AG04450 (cell line): Measurements from ENCODE around the gene FAM3A. TPM values are rescaled to one million over a fixed set of nuclear protein-coding genes. Genes with fewer than 3 reads are reported as not detected.

Source experiments
- CTCF ChIA-PET: fragments of 300-600, 350-600 bp; formaldehyde crosslinking; extraction: SDS; loops from one replicate; lab custom pipeline; 2022; ENCODE audit warnings: antibody characterized with exemption, inconsistent platforms; lab: Charles Lee
- POLR2A ChIA-PET: fragments of 350-600 bp; formaldehyde crosslinking; extraction: SDS; loops from one replicate; lab custom pipeline; 2021; ENCODE audit warnings: antibody characterized with exemption, inconsistent platforms; lab: Yijun Ruan, JAX
- DNase-seq: peaks from one replicate; pipeline ENCODE4 v3.0.0-alpha.2; 2011; ENCODE audit warnings: low read depth, low spot score
- H3K27ac ChIP-seq: one replicate; pipeline ENCODE4 v1.5.1; 2012; ENCODE audit warnings: low read depth, low read length, control low read depth
- H3K27me3 ChIP-seq: one replicate; pipeline ENCODE4 v1.6.0; 2012; ENCODE audit warnings: low read length; ENCODE audit not compliant: control insufficient read depth, insufficient read depth
- H3K4me3 ChIP-seq: 2 replicates; pipeline ENCODE4 v1.5.1; 2011; ENCODE audit warnings: mild to moderate bottlenecking, low read depth, low read length, control low read depth
- H3K9me3 ChIP-seq: 2 replicates; pipeline ENCODE4 v1.5.1; 2012; ENCODE audit warnings: low read length; ENCODE audit not compliant: control insufficient read depth, insufficient read depth
- CTCF ChIP-seq: IDR thresholded peaks from 2 replicates; pipeline ENCODE4 v1.5.1; 2011; ENCODE audit warnings: low read depth, low read length, control low read depth, inconsistent platforms
- polyA plus RNA-seq: library from polyadenylated mRNA; depleted of rRNA; stranded (reverse); fragments of >200 nt; gene quantifications from 2 replicates; pipeline ENCODE4 v1.2.3, GENCODE V29; 2011

Gene FAM3A
- polyA plus RNA-seq, 1 experiment: 15.5 TPM

GRCh38 chrX:154484255-154485149, 31.5 kb downstream of the FAM3A start:
- Histone ChIP-seq H3K4me3 (no peak overlapping the region), H3K27me3 (no peaks in the 10 kb centered on the region), H3K27ac (no peak overlapping the region), H3K9me3 (no peaks in the 10 kb centered on the region)
- no peak for TF ChIP-seq CTCF
- no peak for DNase-seq
- ChIA-PET CTCF (no interaction called here), POLR2A (no interaction called here)

- H3K4me3 ChIP-seq: no peak overlapping the region
- TF ChIP-seq CTCF: no peak
- DNase-seq: no peak
- POLR2A ChIA-PET: no interaction called here
- peaks cover 6% of the 10 kb centered on the region; the same call in 1 of the 2 replicates for H3K9me3 ChIP-seq
- CTCF ChIA-PET: no interaction called here
- H3K27me3 ChIP-seq: no peaks in the 10 kb centered on the region
- no peak overlapping the region for H3K27ac ChIP-seq
Measured at GRCh38 chrX:154483325-154483724, 32.7 kb downstream of the FAM3A start.

- DNase-seq: no peak
- no peak overlapping the region for H3K4me3 ChIP-seq
- peaks cover 6% of the 10 kb centered on the region; the same call in 1 of the 2 replicates for H3K9me3 ChIP-seq
- H3K27ac ChIP-seq: no peak overlapping the region
- H3K27me3 ChIP-seq: no peaks in the 10 kb centered on the region
- ChIA-PET POLR2A (interaction anchor here (1.5 kb wide), 1 partner anchor 8 kb away, joined by 4 read pairs; the partner anchor contains the start of gene SLC10A3), CTCF (no interaction called here)
- no peak for TF ChIP-seq CTCF
Measured at GRCh38 chrX:154482786-154483185, 33.2 kb downstream of the FAM3A start.

GRCh38 chrX:154481911-154482601, 34.0 kb downstream of the FAM3A start:
- POLR2A ChIA-PET: interaction anchor here (1.5 kb wide), 1 partner anchor 9 kb away, joined by 4 read pairs; the partner anchor contains the start of gene SLC10A3

More at GRCh38 chrX:154481911-154482601, 34.0 kb downstream of the FAM3A start:
- no peak overlapping the region for H3K4me3 ChIP-seq
- no peaks in the 10 kb centered on the region for H3K27me3 ChIP-seq
- peaks cover 6% of the 10 kb centered on the region; the same call in 1 of the 2 replicates for H3K9me3 ChIP-seq
- no peak overlapping the region for H3K27ac ChIP-seq
- no peak for DNase-seq
- no peak for TF ChIP-seq CTCF
- CTCF ChIA-PET: no interaction called here
